Hepatocyte (in vitro differentiated cells): Measurements from ENCODE around the gene TSN.

ENCODE experiments used
- EZH2 ChIP-seq: fragments of 200-600 bp; sonication (generic); IDR thresholded peaks from 2 replicates; pipeline ENCODE4 v1.6.1; 2016; ENCODE audit warnings: antibody characterized with exemption, mild to moderate bottlenecking, borderline replicate concordance
- TF ChIP-seq, protein P1 (sequence below): fragments of 200-600 bp; sonication (generic); IDR thresholded peaks from 2 replicates; pipeline ENCODE4 v1.5.1; 2016; ENCODE audit warnings: antibody characterized with exemption, mild to moderate bottlenecking; ENCODE audit not compliant: poor library complexity

DNA sequence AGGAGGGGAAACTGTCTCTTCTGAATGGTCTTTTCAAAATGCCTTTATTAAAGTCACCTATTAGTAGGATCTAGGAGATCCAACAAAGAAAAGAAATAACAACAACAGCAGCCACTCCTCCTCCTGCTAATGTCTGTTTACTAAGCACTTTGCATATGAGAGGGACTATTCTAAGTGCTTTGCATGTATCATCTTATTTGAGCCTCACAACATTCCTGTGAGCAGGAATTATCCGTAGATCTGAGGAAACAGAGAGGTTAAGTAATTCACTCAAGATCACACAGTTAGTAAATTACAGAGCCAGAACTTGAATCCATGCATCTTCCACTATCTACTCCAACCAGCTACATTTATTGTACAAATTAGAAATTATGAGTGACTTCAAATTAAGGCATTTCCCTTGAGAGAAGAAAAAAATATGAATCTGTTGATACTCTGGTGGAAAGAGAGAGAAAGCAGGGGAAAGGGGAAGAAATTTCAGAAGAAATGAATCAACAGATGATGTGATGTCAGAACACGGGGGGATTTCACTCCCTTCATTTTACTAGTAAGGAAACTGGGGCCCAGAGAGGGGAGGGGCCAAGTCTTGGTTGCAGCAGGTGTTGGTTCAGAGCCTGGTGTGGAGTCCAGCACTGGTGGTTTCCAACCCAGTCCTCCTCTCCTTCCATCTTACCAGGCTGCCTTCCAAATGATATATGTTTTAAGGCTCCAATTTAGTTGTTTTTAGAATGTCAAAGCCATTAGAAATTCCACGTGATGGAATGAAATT, 49.7 kb downstream of the TSN start:
- TF ChIP-seq, protein P1, sequence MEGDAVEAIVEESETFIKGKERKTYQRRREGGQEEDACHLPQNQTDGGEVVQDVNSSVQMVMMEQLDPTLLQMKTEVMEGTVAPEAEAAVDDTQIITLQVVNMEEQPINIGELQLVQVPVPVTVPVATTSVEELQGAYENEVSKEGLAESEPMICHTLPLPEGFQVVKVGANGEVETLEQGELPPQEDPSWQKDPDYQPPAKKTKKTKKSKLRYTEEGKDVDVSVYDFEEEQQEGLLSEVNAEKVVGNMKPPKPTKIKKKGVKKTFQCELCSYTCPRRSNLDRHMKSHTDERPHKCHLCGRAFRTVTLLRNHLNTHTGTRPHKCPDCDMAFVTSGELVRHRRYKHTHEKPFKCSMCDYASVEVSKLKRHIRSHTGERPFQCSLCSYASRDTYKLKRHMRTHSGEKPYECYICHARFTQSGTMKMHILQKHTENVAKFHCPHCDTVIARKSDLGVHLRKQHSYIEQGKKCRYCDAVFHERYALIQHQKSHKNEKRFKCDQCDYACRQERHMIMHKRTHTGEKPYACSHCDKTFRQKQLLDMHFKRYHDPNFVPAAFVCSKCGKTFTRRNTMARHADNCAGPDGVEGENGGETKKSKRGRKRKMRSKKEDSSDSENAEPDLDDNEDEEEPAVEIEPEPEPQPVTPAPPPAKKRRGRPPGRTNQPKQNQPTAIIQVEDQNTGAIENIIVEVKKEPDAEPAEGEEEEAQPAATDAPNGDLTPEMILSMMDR: no peak
- no peak for TF ChIP-seq EZH2
